K562 (cell line): ENCODE results near the gene MATCAP1. TPM values are rescaled to one million over a fixed set of nuclear protein-coding genes. Genes with fewer than 3 reads are reported as not detected.
A peak's percentile ranks its signal among the peaks of the same experiment; 100 is the strongest.

Experiments used
- CC2D1A ChIP-seq: fragments of 450-650 bp; IDR thresholded peaks from 2 replicates; pipeline ENCODE4 v1.6.1; 2017; ENCODE audit warnings: mild to moderate bottlenecking
- CXXC5 ChIP-seq: fragments of 250-450 bp; sonication (Bioruptor Pico); IDR thresholded peaks from 2 replicates; pipeline ENCODE4 v1.8.0; 2022; ENCODE audit warnings: inconsistent platforms, mild to moderate bottlenecking, moderate library complexity
- GATAD2A ChIP-seq: fragments of 450-650 bp; IDR thresholded peaks from 2 replicates; pipeline ENCODE4 v1.6.1; 2017
- KLF16 ChIP-seq: IDR thresholded peaks from 2 replicates; pipeline ENCODE4 v1.6.1; 2016; ENCODE audit warnings: antibody characterized with exemption
- MYNN ChIP-seq, 2 experiments: sonication (generic); formaldehyde crosslinking in 1 of 2; IDR thresholded peaks; 2 replicates each; pipeline versions ENCODE4 v1.5.0 to v1.6.1; 2016 to 2020; ENCODE audit warnings: antibody characterized with exemption in 1 of 2, missing genetic modification reagents in 1 of 2
- NUFIP1 ChIP-seq: fragments of 450-650 bp; IDR thresholded peaks from 2 replicates; pipeline ENCODE4 v1.6.1; 2018; ENCODE audit not compliant: partially characterized antibody
- PYGO2 ChIP-seq: fragments of 450-650 bp; IDR thresholded peaks from 2 replicates; pipeline ENCODE4 v1.6.1; 2016; ENCODE audit warnings: mild to moderate bottlenecking, missing genetic modification characterization, moderate library complexity, missing compliant biosample characterization
- RAD21 ChIP-seq, 2 experiments: fragments of 250-450 bp in 1 of 2; fragments of 450-650 bp in 1 of 2; sonication (Bioruptor Pico) in 1 of 2; formaldehyde crosslinking in 1 of 2; IDR thresholded peaks in 1 of 2; conservative IDR thresholded peaks in 1 of 2; 2 replicates each; pipeline versions ENCODE4 v1.4.0 to v1.8.0; 2020 to 2022; ENCODE audit warnings: mild to moderate bottlenecking in 2 of 2, moderate library complexity in 1 of 2
- SRF ChIP-seq, 2 experiments: fragments of 250-450, 450-650 bp in 1 of 2; sonication (Bioruptor Pico) in 1 of 2; sonication (generic) in 1 of 2; formaldehyde crosslinking; IDR thresholded peaks; 2 replicates each; pipeline versions ENCODE4 v1.5.0 to v1.5.1; 2020 to 2022; ENCODE audit warnings: mild to moderate bottlenecking in 1 of 2, missing genetic modification reagents in 1 of 2
- ZNF431 ChIP-seq: sonication (generic); formaldehyde crosslinking; IDR thresholded peaks from 2 replicates; pipeline ENCODE4 v1.8.0; 2022; ENCODE audit warnings: mild to moderate bottlenecking, missing genetic modification reagents
- polyA plus RNA-seq, 8 experiments: library from polyadenylated mRNA; depleted of rRNA in 4 of 8; stranded (reverse) in 5 of 8; unstranded in 3 of 8; fragments of >200 nt; fragmentation: Nextera tagmentation in 2 of 8; fragmentation: Illumina TruSeq in 1 of 8; extraction: Ambion mirVana in 2 of 8; extraction: Trizol in 1 of 8; gene quantifications; 2 replicates each; pipeline versions ENCODE4 v1.2.1 to v1.2.3, GENCODE V29; 2011 to 2014; ENCODE audit warnings: inconsistent platforms in 1 of 8, missing spikeins in 1 of 8
- total RNA-seq, 7 experiments: library from RNA; depleted of rRNA in 6 of 7; stranded (reverse); fragments of >200 nt in 6 of 7; fragmentation: Illumina TruSeq in 2 of 7; extraction: Trizol in 2 of 7; gene quantifications; 2 replicates each; pipeline versions ENCODE4 v1.2.1 to v1.2.3, GENCODE V29; 2011 to 2021; ENCODE audit warnings: low replicate concordance in 1 of 7
- TF ChIP-seq, protein P1 (sequence below): IDR thresholded peaks from 2 replicates; pipeline ENCODE4 v1.6.1; 2011; ENCODE audit warnings: borderline replicate concordance, low read depth, mild to moderate bottlenecking, moderate library complexity, low read length; ENCODE audit not compliant: insufficient read depth, poor library complexity, severe bottlenecking
- TF ChIP-seq, protein P2 (sequence below), 2 experiments: fragments of 450-650 bp in 1 of 2; IDR thresholded peaks; 2 replicates each; pipeline ENCODE4 v1.6.1; 2011 to 2017; ENCODE audit warnings: low read depth in 2 of 2, antibody characterized with exemption in 1 of 2, borderline replicate concordance in 1 of 2, low read length in 1 of 2, mild to moderate bottlenecking in 1 of 2, mixed read lengths in 1 of 2; ENCODE audit not compliant: control insufficient read depth in 1 of 2
- TF ChIP-seq, protein P3 (sequence below), 2 experiments: fragments of 250-450 bp in 1 of 2; fragments of 450-650 bp in 1 of 2; sonication (Bioruptor Pico) in 1 of 2; IDR thresholded peaks; 2 replicates each; pipeline versions ENCODE4 v1.6.1 to v1.8.0; 2016 to 2021; ENCODE audit warnings: mild to moderate bottlenecking in 2 of 2, moderate library complexity in 2 of 2, missing compliant biosample characterization in 1 of 2, missing genetic modification characterization in 1 of 2

Gene MATCAP1
- total and polyA plus RNA-seq, 9 of the 15 experiments (the other 6 are each of a cell fraction or from before 2014, with no cell fraction given): 3.4 to 20.5 (median 10.3) TPM

DNA sequence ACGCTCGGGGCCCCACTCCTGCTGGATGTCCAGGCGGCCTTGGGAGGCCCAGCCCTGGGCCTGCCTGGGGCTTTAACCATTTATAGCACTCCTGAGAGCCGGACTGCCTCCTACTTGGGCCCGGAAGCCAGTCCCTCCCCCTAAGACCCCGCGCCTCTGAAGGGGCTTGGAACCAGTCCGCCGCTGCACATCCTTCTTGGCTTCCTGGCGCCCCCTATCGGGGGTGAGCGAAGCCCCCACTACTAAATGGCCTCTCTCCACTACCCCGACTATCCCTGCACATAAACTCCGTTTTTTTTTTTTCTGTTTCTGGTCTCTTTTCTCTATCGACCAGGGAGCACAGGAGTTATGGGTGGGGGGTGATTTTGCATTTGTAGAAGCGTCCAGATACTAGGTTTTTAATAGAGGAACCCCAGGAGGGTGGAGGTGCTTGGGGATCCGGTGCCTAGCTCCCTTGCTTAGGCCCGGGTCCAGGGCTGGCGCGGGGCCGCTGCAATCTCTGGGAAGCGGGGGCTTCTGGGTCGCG, 14.1 kb downstream of the MATCAP1 start (continued):
- TF ChIP-seq KLF16 (no peak), SRF (CRISPR knock-in tag; IDR thresholded peaks at IDR 0.05) (peak in 1 of 2 experiments; percentile 44; a peak in 1 of 4 replicates), NUFIP1 (no peak), GATAD2A (peak; percentile 50; the same call in 1 of the 2 replicates), MYNN (IDR thresholded peaks at IDR 0.05) (no peak), MYNN (CRISPR knock-in tag; IDR thresholded peaks at IDR 0.05) (no peak), CC2D1A (0 out of 2 replicates have a peak, but pooled peaks have one; percentile 11), RAD21 (CRISPR knock-in tag; conservative IDR thresholded peaks at IDR 0.05 in 1 of 2, IDR thresholded peaks at IDR 0.05 in 1 of 2) (peak in 1 of 2 experiments; percentile 34; a peak in 2 of 4 replicates), PYGO2 (tag) (no peak), CXXC5 (CRISPR knock-in tag) (no peak), ZNF431 (CRISPR knock-in tag) (no peak)
- TF ChIP-seq, protein P1, sequence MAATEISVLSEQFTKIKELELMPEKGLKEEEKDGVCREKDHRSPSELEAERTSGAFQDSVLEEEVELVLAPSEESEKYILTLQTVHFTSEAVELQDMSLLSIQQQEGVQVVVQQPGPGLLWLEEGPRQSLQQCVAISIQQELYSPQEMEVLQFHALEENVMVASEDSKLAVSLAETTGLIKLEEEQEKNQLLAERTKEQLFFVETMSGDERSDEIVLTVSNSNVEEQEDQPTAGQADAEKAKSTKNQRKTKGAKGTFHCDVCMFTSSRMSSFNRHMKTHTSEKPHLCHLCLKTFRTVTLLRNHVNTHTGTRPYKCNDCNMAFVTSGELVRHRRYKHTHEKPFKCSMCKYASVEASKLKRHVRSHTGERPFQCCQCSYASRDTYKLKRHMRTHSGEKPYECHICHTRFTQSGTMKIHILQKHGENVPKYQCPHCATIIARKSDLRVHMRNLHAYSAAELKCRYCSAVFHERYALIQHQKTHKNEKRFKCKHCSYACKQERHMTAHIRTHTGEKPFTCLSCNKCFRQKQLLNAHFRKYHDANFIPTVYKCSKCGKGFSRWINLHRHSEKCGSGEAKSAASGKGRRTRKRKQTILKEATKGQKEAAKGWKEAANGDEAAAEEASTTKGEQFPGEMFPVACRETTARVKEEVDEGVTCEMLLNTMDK: peak; percentile 87
- TF ChIP-seq, protein P2, sequence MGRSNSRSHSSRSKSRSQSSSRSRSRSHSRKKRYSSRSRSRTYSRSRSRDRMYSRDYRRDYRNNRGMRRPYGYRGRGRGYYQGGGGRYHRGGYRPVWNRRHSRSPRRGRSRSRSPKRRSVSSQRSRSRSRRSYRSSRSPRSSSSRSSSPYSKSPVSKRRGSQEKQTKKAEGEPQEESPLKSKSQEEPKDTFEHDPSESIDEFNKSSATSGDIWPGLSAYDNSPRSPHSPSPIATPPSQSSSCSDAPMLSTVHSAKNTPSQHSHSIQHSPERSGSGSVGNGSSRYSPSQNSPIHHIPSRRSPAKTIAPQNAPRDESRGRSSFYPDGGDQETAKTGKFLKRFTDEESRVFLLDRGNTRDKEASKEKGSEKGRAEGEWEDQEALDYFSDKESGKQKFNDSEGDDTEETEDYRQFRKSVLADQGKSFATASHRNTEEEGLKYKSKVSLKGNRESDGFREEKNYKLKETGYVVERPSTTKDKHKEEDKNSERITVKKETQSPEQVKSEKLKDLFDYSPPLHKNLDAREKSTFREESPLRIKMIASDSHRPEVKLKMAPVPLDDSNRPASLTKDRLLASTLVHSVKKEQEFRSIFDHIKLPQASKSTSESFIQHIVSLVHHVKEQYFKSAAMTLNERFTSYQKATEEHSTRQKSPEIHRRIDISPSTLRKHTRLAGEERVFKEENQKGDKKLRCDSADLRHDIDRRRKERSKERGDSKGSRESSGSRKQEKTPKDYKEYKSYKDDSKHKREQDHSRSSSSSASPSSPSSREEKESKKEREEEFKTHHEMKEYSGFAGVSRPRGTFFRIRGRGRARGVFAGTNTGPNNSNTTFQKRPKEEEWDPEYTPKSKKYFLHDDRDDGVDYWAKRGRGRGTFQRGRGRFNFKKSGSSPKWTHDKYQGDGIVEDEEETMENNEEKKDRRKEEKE (IDR thresholded peaks at IDR 0.05; ENCODE audit: borderline replicate concordance in 1 of 2, control insufficient read depth in 1 of 2, low read depth in 2 of 2, low read length in 1 of 2): no peak
- TF ChIP-seq, protein P3, sequence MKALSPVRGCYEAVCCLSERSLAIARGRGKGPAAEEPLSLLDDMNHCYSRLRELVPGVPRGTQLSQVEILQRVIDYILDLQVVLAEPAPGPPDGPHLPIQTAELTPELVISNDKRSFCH (CRISPR knock-in tag; IDR thresholded peaks at IDR 0.05): no peak
- TF ChIP-seq, protein P3 (tag; IDR thresholded peaks at IDR 0.05): 0 out of 2 replicates have a peak, but pooled peaks have one; percentile 16
- TF ChIP-seq, all 486 proteins: peak for 21
